ENCODE data around the gene DCLK3.

Gene DCLK3, protein sequence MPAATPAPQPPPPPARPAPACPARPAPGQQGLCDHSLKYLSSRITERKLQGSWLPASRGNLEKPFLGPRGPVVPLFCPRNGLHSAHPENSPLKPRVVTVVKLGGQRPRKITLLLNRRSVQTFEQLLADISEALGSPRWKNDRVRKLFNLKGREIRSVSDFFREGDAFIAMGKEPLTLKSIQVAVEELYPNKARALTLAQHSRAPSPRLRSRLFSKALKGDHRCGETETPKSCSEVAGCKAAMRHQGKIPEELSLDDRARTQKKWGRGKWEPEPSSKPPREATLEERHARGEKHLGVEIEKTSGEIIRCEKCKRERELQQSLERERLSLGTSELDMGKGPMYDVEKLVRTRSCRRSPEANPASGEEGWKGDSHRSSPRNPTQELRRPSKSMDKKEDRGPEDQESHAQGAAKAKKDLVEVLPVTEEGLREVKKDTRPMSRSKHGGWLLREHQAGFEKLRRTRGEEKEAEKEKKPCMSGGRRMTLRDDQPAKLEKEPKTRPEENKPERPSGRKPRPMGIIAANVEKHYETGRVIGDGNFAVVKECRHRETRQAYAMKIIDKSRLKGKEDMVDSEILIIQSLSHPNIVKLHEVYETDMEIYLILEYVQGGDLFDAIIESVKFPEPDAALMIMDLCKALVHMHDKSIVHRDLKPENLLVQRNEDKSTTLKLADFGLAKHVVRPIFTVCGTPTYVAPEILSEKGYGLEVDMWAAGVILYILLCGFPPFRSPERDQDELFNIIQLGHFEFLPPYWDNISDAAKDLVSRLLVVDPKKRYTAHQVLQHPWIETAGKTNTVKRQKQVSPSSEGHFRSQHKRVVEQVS

DNA sequence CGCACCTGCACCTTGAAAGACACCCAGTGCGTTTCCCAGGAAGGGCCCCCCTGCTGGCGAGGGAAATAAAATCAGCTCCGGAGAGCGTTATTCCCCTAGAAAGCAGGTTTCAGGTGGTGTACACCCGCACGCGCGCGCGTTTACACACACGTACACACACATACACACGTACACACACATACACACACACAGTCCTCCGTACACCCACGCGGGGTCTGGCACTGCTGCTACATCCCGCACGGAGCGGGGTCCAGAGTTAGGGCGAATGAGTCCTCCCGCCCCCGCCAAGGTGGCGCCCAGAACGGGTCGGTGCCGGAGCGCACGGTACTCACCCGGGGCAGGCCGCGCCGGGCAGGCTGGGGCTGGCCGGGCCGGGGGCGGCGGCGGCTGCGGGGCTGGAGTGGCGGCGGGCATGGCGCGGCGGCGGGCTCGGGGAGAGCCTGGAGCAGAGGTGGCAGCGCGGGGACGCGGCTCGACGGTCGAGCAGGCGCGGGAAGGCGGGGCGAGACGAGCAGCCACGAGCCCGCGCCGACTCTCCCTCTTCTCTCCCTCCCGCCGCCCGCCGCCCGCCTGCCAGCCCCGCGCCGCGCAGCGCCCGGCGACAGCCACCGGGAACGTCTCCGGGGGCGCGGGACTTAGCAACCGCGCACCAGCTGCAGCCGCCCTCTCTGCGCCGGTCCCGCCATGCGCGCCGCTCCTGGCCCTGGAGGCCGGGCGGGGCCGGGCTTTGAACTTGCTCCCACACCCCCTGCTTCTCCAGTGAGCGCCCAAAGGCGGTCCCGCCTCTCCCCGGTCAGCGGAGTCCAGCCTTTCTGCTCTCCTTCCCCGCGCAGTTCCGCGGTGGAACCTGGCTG lies at the start of gene DCLK3:
Gene DCLK3, minus strand, starts transcription at position 704 of the 854 bp plus-strand sequence. Its CDS starts 290 bp downstream, at position 414.
- no peak for DNase-seq (ENCODE audit: low spot score)

DNA sequence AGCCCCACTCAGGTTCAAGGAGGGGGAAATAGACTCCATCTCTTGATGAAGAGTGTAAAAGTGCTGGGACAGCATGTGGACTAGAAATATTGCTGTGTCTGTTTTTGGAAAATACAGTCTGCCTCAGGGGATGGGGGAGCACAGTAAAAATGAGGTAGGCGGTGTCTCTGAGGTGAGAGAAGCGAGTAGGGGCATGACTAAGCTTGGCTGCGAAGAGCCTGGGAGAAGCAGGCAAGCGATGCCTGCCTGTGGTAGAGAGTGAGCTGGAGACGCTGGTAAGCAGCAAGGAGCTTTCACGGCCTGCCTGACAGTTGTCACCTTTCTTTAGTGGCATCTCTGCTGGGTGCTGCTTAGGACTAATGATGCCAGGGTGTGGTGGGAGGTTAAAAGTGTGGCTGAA lies 49.0 kb upstream of the DCLK3 start:
- no peak for DNase-seq (ENCODE audit: low spot score)

DNA sequence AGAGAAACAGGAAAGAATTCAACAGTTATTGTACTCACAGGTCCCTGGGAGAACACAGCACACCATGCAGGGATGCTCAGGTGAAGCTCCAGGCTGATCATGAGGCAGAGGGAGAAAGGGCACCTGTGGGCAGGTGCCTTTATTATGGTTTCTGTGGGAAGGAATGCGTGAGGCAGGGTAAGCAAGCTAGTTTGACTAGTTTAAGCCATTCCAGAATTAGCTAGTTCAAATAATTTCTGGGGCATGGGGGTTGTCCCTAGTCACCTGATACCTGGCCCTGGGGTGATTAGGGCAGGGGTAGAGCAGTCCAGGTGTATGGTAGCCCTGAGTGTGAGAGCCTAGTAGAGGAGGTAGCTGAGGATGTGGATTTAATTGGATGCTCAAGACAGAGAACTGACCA lies 47.9 kb upstream of the DCLK3 start:
- DNase-seq (ENCODE audit: low spot score), result no peak

DNA sequence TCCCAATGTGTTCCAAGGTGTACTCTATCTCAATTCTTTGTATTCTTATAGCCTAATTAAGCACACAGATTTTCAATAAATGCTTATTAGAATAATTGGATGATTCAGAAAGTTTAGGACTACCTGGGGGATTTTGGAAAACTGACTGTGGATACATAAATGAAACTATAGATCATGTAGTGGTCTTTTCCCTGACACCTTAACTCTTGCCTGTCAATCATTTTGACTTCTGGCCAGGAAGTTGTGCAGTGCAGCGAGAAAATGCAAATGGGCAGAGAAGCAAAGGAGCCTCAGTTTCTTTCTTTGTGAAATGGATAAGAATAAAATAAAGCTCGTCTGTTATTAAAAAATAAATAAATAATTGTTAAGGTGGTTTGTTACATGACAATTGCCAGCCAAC lies 47.4 kb upstream of the DCLK3 start:
- DNase-seq (ENCODE audit: low spot score), result no peak

DNA sequence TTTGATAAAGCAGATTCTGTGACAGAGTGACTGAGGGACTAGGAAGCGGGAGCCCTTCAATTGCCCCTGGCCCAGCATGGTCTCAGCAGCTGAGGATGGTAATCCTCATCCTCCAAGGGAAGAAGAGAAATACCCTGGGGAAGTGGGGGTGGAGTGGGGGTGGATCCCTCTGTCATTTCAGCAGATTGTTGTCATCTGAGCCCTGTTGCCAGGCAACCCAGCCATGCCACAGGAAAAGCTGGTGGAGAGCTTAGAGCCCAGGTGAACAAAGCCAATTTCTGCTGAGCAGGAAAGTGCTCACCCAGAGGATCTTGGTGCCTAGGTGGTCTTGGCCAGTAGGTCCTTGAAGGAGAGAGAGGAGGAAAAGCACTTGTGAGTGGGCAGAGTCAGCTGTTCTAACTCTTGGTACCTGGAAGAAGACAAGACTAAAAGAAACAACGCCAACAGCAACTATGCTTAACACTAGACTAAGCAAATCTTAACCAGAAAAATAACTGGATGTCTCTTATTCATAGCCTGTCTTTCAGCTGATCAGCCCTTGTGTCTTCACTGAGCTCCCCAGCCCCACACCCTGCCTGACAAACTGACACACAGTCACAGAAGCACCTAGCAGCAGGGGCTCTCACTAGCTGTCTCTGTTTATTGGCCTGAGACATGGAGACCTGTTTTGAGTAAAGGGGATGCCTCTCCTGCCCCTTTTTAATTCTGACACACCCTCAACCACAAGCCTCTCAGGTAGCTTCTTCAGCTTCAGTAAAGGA lies 40.1 kb upstream of the DCLK3 start:
- no peak for DNase-seq (ENCODE audit: low spot score)

DNA sequence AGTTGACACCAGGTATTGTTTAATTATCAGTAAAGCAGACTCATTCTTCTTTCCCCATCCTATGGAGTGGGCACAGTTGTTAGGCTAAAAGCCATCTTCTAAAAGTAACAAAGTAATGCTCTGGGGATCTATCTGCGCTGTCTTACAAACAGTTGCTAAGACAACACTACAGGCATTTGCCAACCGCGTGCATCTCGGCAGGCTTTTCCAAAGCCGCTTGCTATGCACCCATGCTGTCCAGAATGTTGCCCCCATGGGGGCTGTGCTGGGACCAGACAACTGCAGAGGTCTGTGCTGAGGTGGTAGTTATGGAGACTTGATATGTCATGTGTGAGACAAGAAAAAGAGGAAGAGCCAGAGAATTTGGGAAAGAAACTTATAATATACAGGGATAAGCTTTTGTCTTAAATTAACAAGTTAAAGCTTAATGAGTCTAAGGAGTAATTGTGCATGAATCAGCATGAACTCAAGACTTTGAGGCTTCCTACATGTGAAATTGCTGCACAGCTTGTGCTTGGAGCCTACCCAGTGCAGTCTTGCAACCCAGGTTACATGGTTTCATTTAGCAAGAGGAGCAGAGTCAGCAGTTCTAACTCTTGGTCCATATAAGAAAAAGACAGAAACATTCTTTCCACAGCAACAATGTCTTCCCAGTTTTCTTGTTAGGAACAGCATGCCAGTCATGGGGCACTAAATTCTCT lies 38.9 kb upstream of the DCLK3 start:
- DNase-seq (ENCODE audit: low spot score), result no peak

DNA sequence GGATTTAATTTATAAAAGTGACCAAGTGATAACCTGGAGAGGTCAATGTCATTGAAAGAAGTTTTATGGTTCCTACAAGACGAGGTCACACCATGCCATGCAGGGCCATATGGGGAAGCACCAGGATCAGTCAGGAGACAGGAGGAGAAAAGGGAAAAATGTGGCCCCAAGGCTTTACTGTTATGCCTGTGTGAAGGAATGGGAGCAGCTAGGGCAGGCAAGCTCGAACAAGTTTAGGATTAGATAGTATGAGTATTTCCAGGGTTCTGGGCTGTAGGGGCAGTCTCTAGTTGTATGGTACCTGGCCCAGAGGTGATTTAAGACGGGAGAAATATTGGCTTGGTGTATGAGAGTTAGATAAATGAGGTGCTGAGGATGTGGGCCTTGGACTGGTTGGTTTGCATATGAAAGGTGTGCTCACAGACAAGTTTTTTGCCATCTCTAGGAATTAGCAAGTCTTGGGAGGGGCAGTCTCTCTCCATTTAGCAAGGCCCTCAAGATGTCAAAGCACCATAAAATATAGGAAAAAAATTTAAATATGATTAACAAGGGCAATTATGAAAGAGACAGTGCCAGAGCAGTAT lies 36.3 kb upstream of the DCLK3 start:
- DNase-seq (ENCODE audit: low spot score), result no peak

DNA sequence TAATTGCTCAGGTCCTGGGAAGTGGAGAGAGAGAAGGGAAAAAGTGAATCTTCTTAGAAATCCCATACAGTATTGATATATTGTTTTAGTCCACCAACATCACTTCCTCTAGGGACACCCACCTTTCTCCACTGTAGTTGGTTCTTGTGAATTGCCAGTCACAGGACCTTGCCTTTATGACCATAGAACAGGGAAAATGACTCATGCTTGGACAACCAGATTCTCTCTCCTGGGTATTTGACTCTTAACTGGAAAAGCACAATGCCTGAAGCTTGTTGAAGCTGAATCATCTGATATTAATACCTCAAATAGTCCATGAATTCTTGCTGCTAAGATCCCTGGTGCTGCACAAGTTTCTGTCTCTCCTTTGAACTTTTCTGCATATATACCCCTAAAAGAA lies 32.5 kb upstream of the DCLK3 start:
- DNase-seq (ENCODE audit: low spot score), result no peak

DNA sequence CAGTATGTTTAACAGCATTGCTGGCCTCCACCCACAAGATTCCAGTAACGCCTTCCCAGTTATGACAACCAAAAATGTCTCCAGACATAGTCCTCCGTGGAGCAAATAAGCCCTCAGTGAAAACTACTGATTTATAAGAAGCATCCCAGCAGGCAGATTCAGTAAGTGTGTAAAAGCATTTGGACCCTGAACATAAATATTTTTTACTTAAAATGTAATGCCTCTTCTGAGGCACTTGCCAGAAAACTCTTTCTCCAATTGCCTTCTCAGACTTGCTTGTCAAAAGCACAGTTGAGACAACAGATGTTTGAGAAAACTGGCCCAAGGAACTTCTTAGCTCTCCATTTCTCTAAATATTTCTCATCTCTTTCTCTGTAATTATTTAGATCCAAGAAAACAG lies 31.8 kb upstream of the DCLK3 start:
- DNase-seq (ENCODE audit: low spot score), result no peak

DNA sequence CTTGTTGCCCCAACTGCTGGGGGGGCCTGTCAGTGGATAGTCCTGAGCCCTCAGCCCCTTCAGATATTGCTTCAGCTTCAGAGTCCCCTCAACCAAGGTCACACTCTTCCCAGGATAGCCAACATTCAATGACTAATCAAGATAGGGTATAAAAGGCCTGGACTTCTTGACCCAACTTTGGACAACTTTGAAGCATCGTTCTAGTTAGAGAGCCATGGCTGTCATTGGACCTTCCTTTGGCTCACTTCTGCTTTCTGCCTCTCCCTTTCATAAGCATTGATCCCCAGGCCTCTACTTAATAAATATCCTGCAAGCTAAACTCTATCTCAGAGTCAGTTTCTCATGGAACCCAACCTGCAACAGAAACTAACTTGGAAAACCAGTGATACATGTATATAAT lies 31.3 kb upstream of the DCLK3 start:
- DNase-seq (ENCODE audit: low spot score), result no peak

DNA sequence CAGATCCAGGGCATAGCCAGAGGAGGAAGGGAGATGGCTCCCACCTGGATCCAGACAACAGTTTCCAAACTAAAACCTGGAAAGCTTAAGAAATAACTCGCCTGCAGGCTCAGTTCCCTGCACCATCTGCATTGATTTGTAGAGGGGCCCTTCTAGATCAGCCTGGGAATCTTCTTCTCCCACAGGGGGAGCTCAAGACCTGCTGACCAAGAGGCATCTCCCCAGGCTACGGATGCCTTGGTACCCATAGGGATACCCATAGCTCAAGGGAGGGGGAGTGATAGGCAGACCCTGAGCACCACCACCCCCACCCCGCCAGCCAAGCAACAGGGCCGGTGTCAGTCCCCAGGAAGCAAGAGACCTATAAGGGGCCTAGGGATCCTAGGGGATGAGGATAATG lies 28.0 kb upstream of the DCLK3 start:
- DNase-seq (ENCODE audit: low spot score), result no peak

DNA sequence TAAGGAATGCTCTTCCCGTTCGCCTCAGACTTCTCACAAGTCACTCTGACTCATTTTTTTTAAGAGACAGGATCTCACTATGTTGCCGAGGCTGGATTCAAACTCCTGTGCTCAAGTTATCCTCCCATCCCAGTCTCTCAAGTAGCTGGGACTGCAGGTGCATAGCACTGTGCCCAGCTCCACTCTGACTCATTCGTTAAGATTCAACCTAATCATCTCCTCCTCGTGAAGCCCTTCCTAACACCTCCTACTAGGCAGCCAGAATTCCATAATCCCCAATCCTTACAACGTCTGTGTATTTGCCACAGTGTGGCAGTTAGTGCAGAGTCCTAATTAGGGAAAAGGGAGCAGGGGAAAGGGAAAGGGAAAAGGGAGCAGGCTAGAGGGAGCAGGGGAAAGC lies 26.4 kb upstream of the DCLK3 start:
- no peak for DNase-seq (ENCODE audit: low spot score)

DNA sequence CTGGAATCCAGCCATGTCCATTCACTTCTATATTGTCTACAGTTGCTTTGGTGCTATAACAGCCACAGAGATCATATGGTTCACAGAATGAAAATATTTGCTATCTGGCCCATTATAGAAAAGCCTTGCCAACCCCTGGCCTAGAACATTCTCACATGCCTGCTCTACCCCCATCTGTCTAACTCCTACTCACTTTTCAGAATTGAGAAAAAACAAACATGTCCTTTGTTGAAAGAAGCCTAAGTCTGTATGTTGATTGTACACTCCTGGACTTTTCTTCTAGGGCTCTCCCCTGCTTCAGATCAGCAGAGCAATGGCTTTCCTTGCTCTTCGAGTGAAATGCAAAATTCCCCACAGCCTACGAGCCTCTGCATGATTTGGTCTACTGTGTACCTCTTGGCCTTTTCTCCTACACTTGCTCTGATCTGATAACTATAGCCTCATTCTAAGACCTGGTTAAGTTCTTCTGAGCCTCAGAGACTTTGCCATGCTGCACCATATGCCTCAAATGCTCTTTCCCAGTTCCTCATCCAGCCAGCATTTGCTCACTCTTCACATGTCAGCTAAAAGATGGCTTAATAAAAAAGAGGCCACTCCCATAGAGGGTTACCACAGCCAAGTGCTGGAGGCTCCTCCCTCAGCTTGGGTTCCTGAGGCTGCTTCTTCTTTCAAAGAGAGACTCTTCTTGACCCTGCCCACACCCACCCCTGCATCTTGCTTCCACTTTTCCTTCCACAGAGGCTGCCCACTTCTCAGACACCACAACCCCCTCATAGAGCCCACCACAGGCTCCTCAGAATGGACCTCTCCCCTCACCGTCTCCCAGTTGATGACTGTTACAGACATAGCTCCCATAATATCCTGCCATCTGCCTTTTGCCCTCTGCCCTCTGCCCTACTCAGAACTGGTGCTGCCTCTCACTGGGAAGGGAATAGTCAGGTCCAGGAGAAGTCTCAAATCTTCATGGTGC lies 22.9 kb upstream of the DCLK3 start:
- no peak for DNase-seq (ENCODE audit: low spot score)

DNA sequence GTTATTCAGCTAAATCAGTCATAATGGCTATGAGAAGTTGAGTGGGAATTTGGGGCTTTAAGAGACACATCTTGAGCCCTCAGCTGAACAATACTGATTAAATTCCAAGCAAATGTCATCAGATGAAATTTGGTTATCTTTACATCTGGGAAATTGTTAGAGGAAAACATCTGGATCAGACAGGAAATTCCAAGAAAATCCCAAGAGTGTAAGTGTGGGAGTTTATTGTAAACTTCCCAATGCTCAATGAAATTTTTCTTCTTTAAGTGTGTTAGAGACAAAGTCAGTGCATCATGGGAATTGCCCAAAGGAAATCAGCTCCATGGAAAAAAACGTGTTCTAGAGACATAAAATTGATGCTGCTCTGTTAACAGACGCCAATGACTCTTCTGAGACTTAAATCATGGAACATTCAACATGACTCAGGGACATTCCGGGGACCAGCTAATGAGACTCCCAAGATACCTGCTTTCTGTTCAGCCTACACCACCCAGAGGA lies 19.8 kb upstream of the DCLK3 start:
- DNase-seq (ENCODE audit: low spot score), result no peak

DNA sequence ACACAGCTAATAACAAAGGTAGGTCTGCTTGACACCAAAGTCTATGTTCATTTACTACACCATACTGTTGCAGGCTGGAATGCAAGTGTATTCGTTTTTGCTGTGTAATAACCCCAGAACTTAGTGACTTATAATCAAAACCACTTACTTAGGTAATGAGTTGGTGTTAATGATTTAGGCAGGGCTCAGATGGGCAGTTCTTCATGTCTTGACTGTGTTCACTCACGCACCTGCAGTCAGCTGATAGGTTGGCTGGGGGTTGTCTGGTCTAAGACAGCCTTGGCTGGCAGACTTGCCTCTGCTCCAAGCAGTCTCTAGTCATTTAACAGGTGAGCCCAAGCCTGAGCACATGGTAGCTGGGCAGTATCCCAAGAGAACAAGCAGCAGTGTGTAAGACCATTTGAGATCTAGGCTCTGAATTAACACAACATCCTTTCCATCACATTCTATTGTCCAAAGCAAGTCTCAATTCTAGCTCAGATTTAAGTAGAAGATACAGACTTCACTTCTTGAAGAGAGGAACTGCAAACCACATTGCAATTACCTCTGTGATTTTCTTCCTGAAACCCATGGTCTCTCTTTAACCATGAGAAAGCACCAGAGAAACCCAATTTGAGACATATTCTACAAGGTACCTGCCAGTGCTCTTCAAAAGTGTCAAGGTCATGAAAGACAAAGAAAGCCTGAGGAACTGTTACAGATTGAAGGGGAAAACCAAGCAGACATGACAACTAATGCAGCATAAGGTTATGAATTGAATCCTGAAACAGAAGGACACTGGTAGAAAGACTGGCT lies 13.3 kb upstream of the DCLK3 start:
- DNase-seq (ENCODE audit: low spot score), result no peak

DNA sequence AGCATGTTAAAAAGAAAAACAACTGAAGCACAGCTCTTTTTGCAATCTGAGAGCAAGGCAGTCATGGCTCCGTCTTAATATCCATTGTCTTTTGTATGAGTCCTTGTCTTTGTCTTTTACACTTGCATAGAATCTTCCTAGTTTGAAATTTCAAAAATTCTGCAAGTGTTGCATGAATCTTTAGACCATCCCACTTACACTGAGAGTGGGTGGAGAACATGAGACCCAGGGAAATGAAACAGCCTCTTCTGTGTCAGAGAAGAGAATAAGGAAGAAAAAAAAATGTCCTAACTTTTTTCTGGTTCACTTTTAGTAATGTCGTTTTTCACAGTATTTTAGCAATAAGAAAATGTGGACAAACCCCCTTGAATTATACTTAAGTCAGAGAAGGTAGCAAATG lies 12.1 kb upstream of the DCLK3 start:
- no peak for DNase-seq (ENCODE audit: low spot score)

DNA sequence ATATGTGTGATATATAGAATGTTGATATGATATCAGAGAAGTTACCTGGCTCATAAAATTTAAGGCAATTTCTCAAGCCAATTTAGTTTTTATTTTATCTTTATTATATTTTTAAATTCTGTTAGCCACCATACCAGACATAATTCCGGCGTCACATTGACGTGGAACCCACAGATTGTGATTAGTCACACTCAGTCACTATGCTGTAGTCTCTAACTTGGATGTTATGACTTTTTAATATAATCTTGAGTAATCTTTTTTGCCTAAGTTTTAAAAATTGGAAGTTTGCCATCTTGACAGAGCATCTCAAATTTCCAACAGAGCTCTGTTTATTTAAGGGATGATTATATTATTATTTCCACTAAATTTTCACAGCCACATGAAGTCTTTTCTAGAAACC lies 9.7 kb upstream of the DCLK3 start:
- DNase-seq (ENCODE audit: low spot score), result no peak

DNA sequence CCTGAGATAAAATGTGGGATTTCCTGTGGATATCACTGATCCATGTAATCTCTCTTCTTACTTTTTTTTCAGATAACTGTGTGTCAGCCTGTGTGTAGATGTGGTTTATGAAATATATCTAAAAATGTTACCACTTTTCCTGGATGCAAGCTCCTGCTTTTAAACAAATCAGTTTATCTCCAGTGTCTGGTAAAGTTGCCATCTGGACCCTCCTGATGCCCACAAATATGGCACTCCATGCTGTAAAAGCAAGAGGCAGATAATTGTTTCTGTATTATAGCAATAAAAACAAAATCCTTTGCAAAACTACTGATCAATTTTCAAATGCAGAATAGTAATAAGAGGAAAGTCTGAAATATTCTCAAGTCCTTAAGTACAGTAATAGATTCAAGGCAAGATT lies 7.6 kb upstream of the DCLK3 start:
- DNase-seq (ENCODE audit: low spot score), result no peak
